ENCODE data around the gene NCAPG2. TPM values are rescaled to one million over a fixed set of nuclear protein-coding genes. Genes with fewer than 3 reads are reported as not detected.

NCAPG2 gene
- total RNA-seq, 1 donor from 2014 or later, result 4.7 TPM

GRCh38 chr7:158582089-158582456, 122.5 kb downstream of the NCAPG2 start:
- DNase-seq (ENCODE audit: low spot score), result no peak

- no peak for DNase-seq (ENCODE audit: low spot score)
Measured at GRCh38 chr7:158581440-158582088, 123.0 kb downstream of the NCAPG2 start.

Small RNA genes lying within 50 kb of the gene (microRNA-seq; reads per million reads assigned to microRNA genes)
- gene MIR5707 (ENCODE audit: borderline number of aligned reads), result not detected

Other genes starting within 250 kb of the NCAPG2 start
- gene PTPRN2, start 117.0 kb downstream of the NCAPG2 start, total RNA-seq, result 2.6 TPM
- gene ESYT2, start 124.7 kb upstream of the NCAPG2 start, total RNA-seq, result 79.5 TPM
- 20.3 TPM for gene DYNC2I1, start 151.8 kb upstream of the NCAPG2 start, total RNA-seq